Stimulated activated CD8-positive, alpha-beta memory T cell treated with anti-CD3 and anti-CD28 coated beads, Interleukin-12 subunit alpha, Interleukin-12 subunit beta, amount 100 ng/mL, for 1 hour (primary cell): ENCODE data around the gene OSTF1.

Source experiments
- DNase-seq: peaks from one replicate; pipeline ENCODE4 v3.0.0-alpha.2; 2020; ENCODE audit warnings: low read depth

The OSTF1 gene, protein sequence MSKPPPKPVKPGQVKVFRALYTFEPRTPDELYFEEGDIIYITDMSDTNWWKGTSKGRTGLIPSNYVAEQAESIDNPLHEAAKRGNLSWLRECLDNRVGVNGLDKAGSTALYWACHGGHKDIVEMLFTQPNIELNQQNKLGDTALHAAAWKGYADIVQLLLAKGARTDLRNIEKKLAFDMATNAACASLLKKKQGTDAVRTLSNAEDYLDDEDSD

GRCh38 chr9:75087824-75088645, at the start of gene OSTF1, which contains the start of gene NMRK1:
Gene OSTF1, plus strand, starts transcription at chr9:75088514. Its CDS starts 179 bp downstream, at chr9:75088693.
Gene NMRK1, minus strand, starts transcription at chr9:75088155. Its CDS starts 5,040 bp downstream, at chr9:75083115.
- DNase-seq: peak; percentile 85

- DNase-seq: no peak
Measured at GRCh38 chr9:75039009-75039408, 49.3 kb upstream of the OSTF1 start.

GRCh38 chr9:75039801-75040200, 48.5 kb upstream of the OSTF1 start:
- DNase-seq: no peak

- DNase-seq: no peak
Measured at GRCh38 chr9:75041041-75041440, 47.3 kb upstream of the OSTF1 start.

DNA sequence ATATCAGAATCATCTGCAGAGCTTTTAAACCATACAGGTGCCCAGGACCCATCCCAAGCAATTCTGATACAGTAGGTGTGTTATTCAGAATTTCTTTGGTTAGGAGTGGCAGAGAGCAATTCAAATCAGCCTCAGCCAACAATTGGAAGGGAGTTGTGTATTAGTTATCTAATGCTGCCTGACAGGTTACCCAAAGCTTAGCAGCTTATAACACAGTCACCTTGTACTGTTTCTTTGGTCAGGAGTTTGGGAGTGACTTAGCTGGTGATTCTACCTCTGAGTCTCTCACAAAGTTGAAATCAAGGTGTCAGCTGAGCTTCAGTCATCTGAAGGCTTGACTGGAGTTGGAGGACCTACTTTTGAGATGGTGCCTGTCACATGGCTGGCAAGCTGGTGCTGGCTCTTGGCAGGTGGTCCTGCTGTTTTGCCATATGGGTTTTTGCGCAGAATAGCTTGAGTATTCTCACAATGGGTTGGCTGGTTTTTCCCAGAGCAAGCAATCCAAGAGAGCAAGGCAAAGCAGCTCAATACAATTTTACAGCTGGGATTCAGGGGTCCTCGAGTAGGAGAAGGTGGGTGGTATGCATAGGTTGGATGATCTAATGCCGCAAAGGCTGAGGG, 41.5 kb upstream of the OSTF1 start:
- no peak for DNase-seq

- DNase-seq: no peak
Measured at GRCh38 chr9:75047506-75047905, 40.8 kb upstream of the OSTF1 start.

GRCh38 chr9:75051285-75051684, 37.0 kb upstream of the OSTF1 start:
- no peak for DNase-seq

GRCh38 chr9:75053869-75054268, 34.4 kb upstream of the OSTF1 start:
- DNase-seq: no peak

- no peak for DNase-seq
Measured at GRCh38 chr9:75054368-75055001, 33.8 kb upstream of the OSTF1 start.

GRCh38 chr9:75061169-75061568, 27.1 kb upstream of the OSTF1 start:
- no peak for DNase-seq

- no peak for DNase-seq
Measured at GRCh38 chr9:75063556-75064305, 24.6 kb upstream of the OSTF1 start.

GRCh38 chr9:75064307-75065025, 23.8 kb upstream of the OSTF1 start:
- DNase-seq: no peak

DNA sequence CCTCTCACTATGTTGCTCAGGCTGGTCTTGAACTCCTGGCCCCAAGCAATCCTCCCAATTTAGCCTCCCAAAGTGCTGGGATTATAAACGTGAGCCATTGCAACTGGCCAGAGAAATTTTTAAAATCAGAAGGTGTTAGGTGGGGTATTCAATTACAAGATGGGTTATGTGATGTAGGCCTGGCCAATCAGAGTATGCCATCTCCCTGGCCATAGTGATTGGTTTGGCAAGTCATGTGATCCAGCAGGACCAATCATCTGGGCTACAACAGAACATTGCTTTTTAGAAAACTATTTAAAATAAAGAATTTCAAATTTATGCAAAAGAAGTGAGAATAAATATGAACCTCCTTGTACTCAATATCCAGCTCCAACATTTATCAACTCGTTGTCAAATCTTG, 22.8 kb upstream of the OSTF1 start:
- DNase-seq: no peak

- DNase-seq: no peak
Measured at GRCh38 chr9:75067894-75068293, 20.4 kb upstream of the OSTF1 start.

- no peak for DNase-seq
Measured at GRCh38 chr9:75069171-75069570, 19.1 kb upstream of the OSTF1 start.

GRCh38 chr9:75071530-75072122, 16.7 kb upstream of the OSTF1 start:
- peak; percentile 37 for DNase-seq

- no peak for DNase-seq
Measured at GRCh38 chr9:75072895-75073294, 15.4 kb upstream of the OSTF1 start.

DNA sequence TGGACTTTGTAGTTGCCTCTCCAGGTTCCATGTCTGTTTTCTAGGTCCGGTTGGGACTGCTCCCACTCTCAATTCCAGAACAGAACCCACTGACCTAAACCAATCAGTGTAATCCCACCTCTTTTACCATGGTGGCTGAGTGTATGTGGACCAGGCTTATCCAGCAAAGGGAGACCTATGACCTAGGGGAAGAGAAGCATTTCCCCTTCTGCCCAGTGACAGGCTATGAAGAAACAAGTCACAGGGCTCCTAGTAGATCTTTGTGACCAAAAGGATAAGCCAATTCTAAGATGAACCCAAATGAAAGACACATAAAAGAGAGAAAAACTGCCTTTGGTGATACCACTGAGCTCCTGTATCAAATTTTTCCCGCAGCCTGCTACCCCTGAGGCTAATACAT, 6.7 kb upstream of the OSTF1 start:
- DNase-seq: no peak

- peak; percentile 11 for DNase-seq
Measured at GRCh38 chr9:75083188-75083970, 4.9 kb upstream of the OSTF1 start.
